H1 (cell line): ENCODE measurements around the gene RAET1G. TPM values are rescaled to one million over a fixed set of nuclear protein-coding genes. Genes with fewer than 3 reads are reported as not detected.

Source experiments
- CTCF ChIA-PET: fragments of 300-600 bp; sonication (Branson Sonifier 250); formaldehyde crosslinking; loops from one replicate; lab custom pipeline; 2021; ENCODE audit not compliant: partially characterized antibody; lab: Charles Lee
- POLR2A ChIA-PET: fragments of 300-600 bp; sonication (Branson Sonifier 250); formaldehyde crosslinking; loops from one replicate; lab custom pipeline; 2021; ENCODE audit warnings: inconsistent platforms; ENCODE audit not compliant: partially characterized antibody; lab: Charles Lee
- DNase-seq, 2 experiments: peaks; one replicate each; pipeline versions ENCODE4 v3.0.0 to v3.0.0-alpha.2; 2010 to 2022; ENCODE audit warnings: low spot score in 2 of 2, low read depth in 1 of 2, mixed read lengths in 1 of 2
- FAIRE-seq: peaks from 2 replicates; lab custom pipeline; 2011; peaks lifted over from hg19 to GRCh38; lab: Jason Lieb, UNC
- H2AFZ ChIP-seq: 2 replicates; pipeline ENCODE4 v1.8.1; 2012; ENCODE audit warnings: low read length, inconsistent platforms
- H2AK5ac ChIP-seq: 2 replicates; pipeline ENCODE4 v1.6.1; 2013; ENCODE audit warnings: low read depth, low read length
- H2BK120ac ChIP-seq: replicated peaks from 2 replicates; pipeline ENCODE3; 2013; ENCODE audit warnings: low read depth, low read length, inconsistent platforms
- H2BK12ac ChIP-seq: 2 replicates; pipeline ENCODE4 v1.6.1; 2013; ENCODE audit warnings: low read depth, low read length
- H2BK15ac ChIP-seq: 2 replicates; pipeline ENCODE4 v1.6.1; 2013; ENCODE audit warnings: low read length
- H2BK20ac ChIP-seq: 2 replicates; pipeline ENCODE4 v1.6.1; 2013; ENCODE audit warnings: low read length
- H2BK5ac ChIP-seq: 2 replicates; pipeline ENCODE4 v1.6.1; 2013; ENCODE audit warnings: low read depth, low read length
- H3K14ac ChIP-seq: 2 replicates; pipeline ENCODE4 v1.6.1; 2013; ENCODE audit warnings: inconsistent platforms; ENCODE audit not compliant: insufficient read length
- H3K18ac ChIP-seq: 2 replicates; pipeline ENCODE4 v1.6.1; 2013; ENCODE audit warnings: low read length; ENCODE audit errors: extremely low read depth
- H3K23ac ChIP-seq: 2 replicates; pipeline ENCODE4 v1.6.1; 2013; ENCODE audit warnings: inconsistent platforms; ENCODE audit not compliant: insufficient read length
- H3K23me2 ChIP-seq: 2 replicates; pipeline ENCODE4 v1.6.1; 2013; ENCODE audit warnings: low read depth, low read length
- H3K27ac ChIP-seq: 2 replicates; pipeline ENCODE4 v1.6.1; 2011; ENCODE audit warnings: low read depth, low read length, inconsistent platforms
- H3K27me3 ChIP-seq, 4 experiments: replicated peaks in 1 of 4; 1 replicate in 1 of 4; 2 replicates in 3 of 4; pipeline versions ENCODE4 v1.6.1 to v1.8.1; 2011 to 2013; ENCODE audit warnings: low read length in 3 of 4, mild to moderate bottlenecking in 3 of 4, inconsistent platforms in 2 of 4, mixed read lengths in 2 of 4, moderate library complexity in 1 of 4; ENCODE audit not compliant: control insufficient read depth in 3 of 4, insufficient read depth in 3 of 4; ENCODE audit errors: extremely low read depth in 1 of 4
- H3K36me3 ChIP-seq, 4 experiments: 2 replicates each; pipeline versions ENCODE4 v1.6.1 to v1.8.1; 2011 to 2013; ENCODE audit warnings: mild to moderate bottlenecking in 4 of 4, low read length in 3 of 4, moderate library complexity in 2 of 4, control low read depth in 1 of 4, inconsistent platforms in 1 of 4; ENCODE audit not compliant: insufficient read depth in 4 of 4, control insufficient read depth in 2 of 4
- H3K4ac ChIP-seq: replicated peaks from 2 replicates; pipeline ENCODE3; 2013; ENCODE audit warnings: low read length, low read depth, mixed read lengths, inconsistent platforms; ENCODE audit not compliant: insufficient read length
- H3K4me1 ChIP-seq, 4 experiments: replicated peaks in 1 of 4; 1 replicate in 1 of 4; 2 replicates in 3 of 4; pipeline versions ENCODE4 v1.6.1 to v1.8.1; 2011 to 2013; ENCODE audit warnings: low read length in 3 of 4, inconsistent platforms in 2 of 4, mixed read lengths in 1 of 4; ENCODE audit not compliant: insufficient read depth in 4 of 4, control insufficient read depth in 3 of 4
- H3K4me2 ChIP-seq, 2 experiments: 2 replicates each; pipeline versions ENCODE4 v1.6.1 to v1.8.1; 2011 to 2013; ENCODE audit warnings: low read depth in 2 of 2, low read length in 2 of 2, control low read depth in 1 of 2, inconsistent platforms in 1 of 2, mild to moderate bottlenecking in 1 of 2; ENCODE audit not compliant: insufficient read depth in 1 of 2
- H3K4me3 ChIP-seq, 4 experiments: fragments of 200-600, 300-600 bp in 1 of 4; sonication (generic), shearing (Covaris generic), sonication (Bioruptor Twin) in 1 of 4; 2 replicates each; pipeline versions ENCODE4 v1.5.1 to v1.8.1; 2011 to 2016; ENCODE audit warnings: low read length in 4 of 4, low read depth in 3 of 4, control low read depth in 2 of 4, inconsistent platforms in 2 of 4, mild to moderate bottlenecking in 2 of 4, mixed read lengths in 1 of 4, moderate library complexity in 1 of 4; ENCODE audit not compliant: insufficient read depth in 2 of 4; ENCODE audit errors: extremely low read depth in 1 of 4
- H3K56ac ChIP-seq: replicated peaks from 2 replicates; pipeline ENCODE3; 2013; ENCODE audit warnings: low read depth, mild to moderate bottlenecking, mixed read lengths, low read length, inconsistent platforms; ENCODE audit not compliant: insufficient read length
- H3K79me1 ChIP-seq: 2 replicates; pipeline ENCODE4 v1.6.1; 2013; ENCODE audit warnings: low read depth, low read length, control low read depth
- H3K79me2 ChIP-seq, 2 experiments: 2 replicates each; pipeline versions ENCODE4 v1.6.1 to v1.8.1; 2012 to 2013; ENCODE audit warnings: low read length in 2 of 2, mild to moderate bottlenecking in 2 of 2, inconsistent platforms in 1 of 2; ENCODE audit not compliant: insufficient read depth in 2 of 2, control insufficient read depth in 1 of 2
- H3K9ac ChIP-seq, 4 experiments: replicated peaks in 1 of 4; 1 replicate in 1 of 4; 2 replicates in 3 of 4; pipeline versions ENCODE4 v1.6.1 to v1.8.1; 2011 to 2013; ENCODE audit warnings: low read depth in 3 of 4, low read length in 3 of 4, control low read depth in 2 of 4, mild to moderate bottlenecking in 2 of 4, moderate library complexity in 2 of 4, inconsistent platforms in 1 of 4; ENCODE audit errors: extremely low read depth in 1 of 4
- H3K9me3 ChIP-seq, 2 experiments: 2 replicates each; pipeline versions ENCODE4 v1.6.1 to v1.8.1; 2012 to 2013; ENCODE audit warnings: mild to moderate bottlenecking in 2 of 2, moderate library complexity in 2 of 2, control low read depth in 1 of 2, inconsistent platforms in 1 of 2, low read depth in 1 of 2, low read length in 1 of 2, mixed read lengths in 1 of 2; ENCODE audit not compliant: insufficient read depth in 2 of 2
- H4K20me1 ChIP-seq, 2 experiments: replicated peaks in 1 of 2; 2 replicates each; pipeline versions ENCODE3 to v1.8.1; 2011 to 2013; ENCODE audit warnings: inconsistent platforms in 2 of 2, low read length in 2 of 2, mild to moderate bottlenecking in 1 of 2; ENCODE audit not compliant: insufficient read depth in 2 of 2, control insufficient read depth in 1 of 2
- H4K5ac ChIP-seq: 2 replicates; pipeline ENCODE4 v1.6.1; 2013; ENCODE audit warnings: low read length, low read depth, mixed read lengths, inconsistent platforms; ENCODE audit not compliant: insufficient read length
- H4K8ac ChIP-seq: 2 replicates; pipeline ENCODE4 v1.8.0; 2013; ENCODE audit warnings: mild to moderate bottlenecking, moderate library complexity, low read length, inconsistent platforms; ENCODE audit not compliant: insufficient read depth; ENCODE audit errors: extremely low read depth
- H4K91ac ChIP-seq: replicated peaks from 2 replicates; pipeline ENCODE3; 2013; ENCODE audit warnings: low read length, mixed read lengths, inconsistent platforms; ENCODE audit not compliant: insufficient read length
- E2F6 ChIP-seq: IDR thresholded peaks from 2 replicates; pipeline ENCODE4 v1.6.1; 2012; ENCODE audit warnings: inconsistent platforms
- EZH2 ChIP-seq: fragments of 200-600 bp; sonication (generic); IDR thresholded peaks from 2 replicates; pipeline ENCODE4 v1.7.1; 2012; ENCODE audit warnings: low read depth, mild to moderate bottlenecking, moderate library complexity, low read length, inconsistent platforms; ENCODE audit not compliant: severe bottlenecking
- HDAC6 ChIP-seq: IDR thresholded peaks from one replicate; pipeline ENCODE4 v1.7.1; 2012; ENCODE audit warnings: low read depth, mild to moderate bottlenecking, inconsistent platforms, low read length, moderate library complexity
- PHF8 ChIP-seq: fragments of 200-600 bp; sonication (generic); conservative IDR thresholded peaks from 2 replicates; pipeline ENCODE4 v1.7.1; 2012; ENCODE audit warnings: low read depth, mild to moderate bottlenecking, inconsistent platforms, low read length, moderate library complexity
- RBBP5 ChIP-seq: IDR thresholded peaks from 2 replicates; pipeline ENCODE4 v1.7.1; 2012; ENCODE audit warnings: low read depth, mild to moderate bottlenecking, inconsistent platforms, low read length, moderate library complexity, borderline replicate concordance
- SIN3A ChIP-seq, 2 experiments: IDR thresholded peaks in 1 of 2; conservative IDR thresholded peaks in 1 of 2; 2 replicates each; pipeline ENCODE4 v1.6.1; 2011 to 2012; ENCODE audit warnings: low read length in 2 of 2, improper control_type of control experiment in 1 of 2, low read depth in 1 of 2, mild to moderate bottlenecking in 1 of 2
- SIRT6 ChIP-seq: IDR thresholded peaks from one replicate; pipeline ENCODE4 v1.7.1; 2012; ENCODE audit warnings: low read length, inconsistent platforms
- SUZ12 ChIP-seq: fragments of 200-600 bp; sonication (generic); IDR thresholded peaks from 2 replicates; pipeline ENCODE4 v1.6.1; 2012; ENCODE audit warnings: mild to moderate bottlenecking, inconsistent platforms, low read length, moderate library complexity, mixed read lengths
- TAF7 ChIP-seq: optimal IDR thresholded peaks from 2 replicates; pipeline ENCODE3; 2011; ENCODE audit warnings: low read depth, mild to moderate bottlenecking, inconsistent platforms, low read length, moderate library complexity, borderline replicate concordance
- TBP ChIP-seq: IDR thresholded peaks from 2 replicates; pipeline ENCODE4 v1.6.1; 2011; ENCODE audit warnings: low read depth, low read length, improper control_type of control experiment
- USF2 ChIP-seq: IDR thresholded peaks from 2 replicates; pipeline ENCODE4 v1.6.1; 2011; ENCODE audit warnings: low read length, improper control_type of control experiment
- WGBS, 2 experiments: shearing (Covaris generic) in 1 of 2; methylation state at CpG; one replicate each; pipeline versions ENCODE4 v1.1.6 to v1.1.7; 2013 to 2015; ENCODE audit warnings: low lambda C conversion rate in 2 of 2, mixed read lengths in 2 of 2, inconsistent platforms in 1 of 2, low coverage in 1 of 2, missing lambda C conversion rate in 1 of 2; ENCODE audit not compliant: insufficient replicate concordance in 2 of 2, insufficient coverage in 1 of 2, insufficient read length in 1 of 2; ENCODE audit errors: extremely low coverage in 1 of 2, missing lambda C conversion rate in 1 of 2; 5-methylcytosine and 5-hydroxymethylcytosine counted together
- polyA plus RNA-seq, 7 experiments: library from polyadenylated mRNA; depleted of rRNA in 3 of 7; stranded (reverse) in 5 of 7; unstranded in 2 of 7; fragments of >200 nt in 5 of 7; fragments of 200-250 nt in 2 of 7; gene quantifications; 1 replicate in 5 of 7; 2 replicates in 1 of 7; 4 replicates in 1 of 7; pipeline versions ENCODE4 v1.2.1 to v1.2.3, GENCODE V29; 2011 to 2013; ENCODE audit warnings: missing spikeins in 2 of 7, mixed read lengths in 2 of 7
- total RNA-seq: library from RNA; stranded (reverse); fragmentation: NEBNext Ultra II Directional; extraction: Animal tissue kit (Norgen Biotek cat#: 25700); gene quantifications from 2 replicates; pipeline ENCODE4 v1.2.1, GENCODE V29; 2021

The RAET1G gene
- total and polyA plus RNA-seq, 2 of the 8 experiments (the other 6 are each of a cell fraction or from before 2014, with no cell fraction given) = 0.08 TPM; not detected in 1

GRCh38 chr6:149901444-149902140 lies 21.3 kb downstream of the RAET1G start:
- H4K8ac ChIP-seq = no peak overlapping the region
- no peak overlapping the region for H2AK5ac ChIP-seq
- H3K18ac ChIP-seq = no peak overlapping the region
- no peaks in the 10 kb centered on the region for H3K23me2 ChIP-seq
- no peak overlapping the region for H3K4ac ChIP-seq
- H3K23ac ChIP-seq = no peak overlapping the region
- no peaks in the 10 kb centered on the region for H4K20me1 ChIP-seq
- H3K14ac ChIP-seq = no peak overlapping the region
- POLR2A ChIA-PET = no interaction called here
- no peak overlapping the region for H3K56ac ChIP-seq
- no peak overlapping the region for H4K5ac ChIP-seq
- no peaks in the 10 kb centered on the region for H3K4me1 ChIP-seq
- H3K27ac ChIP-seq = no peak overlapping the region
- FAIRE-seq (no peak), DNase-seq (no peak)
- no peaks in the 10 kb centered on the region for H3K27me3 ChIP-seq
- H3K4me3 ChIP-seq = no peak overlapping the region
- CTCF ChIA-PET = interaction anchor here (1.2 kb wide), 1 partner anchor 67 kb away, joined by 3 read pairs; no protein-coding TSS in a partner anchor
- WGBS, 2 experiments = 86% methylated on average over 6 of the region's 6 CpGs; no CpG with 5 or more reads in 1 of the 2 experiments
- no peak overlapping the region for H3K4me2 ChIP-seq
- no peak overlapping the region for H2BK20ac ChIP-seq
- H2AFZ ChIP-seq = no peak overlapping the region
- no peak overlapping the region for H3K9ac ChIP-seq
- H3K79me2 ChIP-seq = no peaks in the 10 kb centered on the region
- H2BK5ac ChIP-seq = no peak overlapping the region
- H2BK12ac ChIP-seq = no peak overlapping the region
- no peak overlapping the region for H4K91ac ChIP-seq
- H3K79me1 ChIP-seq = no peaks in the 10 kb centered on the region
- no peak overlapping the region for H2BK15ac ChIP-seq
- no peaks in the 10 kb centered on the region for H3K36me3 ChIP-seq
- no peaks in the 10 kb centered on the region; a peak in 1 of 4 replicates for H3K9me3 ChIP-seq
- no peak overlapping the region for H2BK120ac ChIP-seq
- no peak for TF ChIP-seq SIRT6
- TF ChIP-seq E2F6 = no peak
- no peak for TF ChIP-seq SUZ12
- TF ChIP-seq PHF8 = no peak
- no peak for TF ChIP-seq SIN3A (conservative IDR thresholded peaks at IDR 0.05 in 1 of 2, IDR thresholded peaks at IDR 0.05 in 1 of 2; ENCODE audit: low read depth in 1 of 2, low read length in 2 of 2)
- no peak for TF ChIP-seq USF2
- TF ChIP-seq RBBP5 = no peak
- TF ChIP-seq EZH2 = no peak
- no peak for TF ChIP-seq TAF7
- TF ChIP-seq TBP = no peak
- TF ChIP-seq HDAC6 = no peak
